Ishikawa (cell line): Measurements from ENCODE around the gene ACSS1.

Experiments
- CEBPB ChIP-seq: IDR thresholded peaks from 2 replicates; pipeline ENCODE4 v1.6.1; 2012
- CREB1 ChIP-seq: IDR thresholded peaks from 2 replicates; pipeline ENCODE4 v1.6.1; 2012; ENCODE audit warnings: low read depth
- EGR1 ChIP-seq: IDR thresholded peaks from 2 replicates; pipeline ENCODE4 v1.6.1; 2012
- EP300 ChIP-seq: IDR thresholded peaks from 2 replicates; pipeline ENCODE4 v1.6.1; 2012; ENCODE audit warnings: borderline replicate concordance
- FOXM1 ChIP-seq: IDR thresholded peaks from 2 replicates; pipeline ENCODE4 v1.6.1; 2012; ENCODE audit warnings: low read depth, borderline replicate concordance
- MAX ChIP-seq: IDR thresholded peaks from 2 replicates; pipeline ENCODE4 v1.6.1; 2012
- NFIC ChIP-seq: IDR thresholded peaks from 2 replicates; pipeline ENCODE4 v1.6.1; 2012
- RAD21 ChIP-seq: IDR thresholded peaks from 2 replicates; pipeline ENCODE4 v1.6.1; 2012; ENCODE audit warnings: low read depth
- REST ChIP-seq: IDR thresholded peaks from 2 replicates; pipeline ENCODE4 v1.6.1; 2012; ENCODE audit warnings: low read depth, mild to moderate bottlenecking
- TAF1 ChIP-seq: IDR thresholded peaks from 2 replicates; pipeline ENCODE4 v1.6.1; 2012; ENCODE audit warnings: low read depth, mild to moderate bottlenecking
- TCF12 ChIP-seq: IDR thresholded peaks from 2 replicates; pipeline ENCODE4 v1.6.1; 2012; ENCODE audit warnings: low read depth
- TEAD4 ChIP-seq: IDR thresholded peaks from 2 replicates; pipeline ENCODE4 v1.6.1; 2012
- USF1 ChIP-seq: IDR thresholded peaks from 2 replicates; pipeline ENCODE4 v1.6.1; 2012
- YY1 ChIP-seq: IDR thresholded peaks from 2 replicates; pipeline ENCODE4 v1.6.1; 2012; ENCODE audit warnings: low read depth
- ZBTB7A ChIP-seq: IDR thresholded peaks from 2 replicates; pipeline ENCODE4 v1.6.1; 2012; ENCODE audit warnings: low read depth

ACSS1 gene

GRCh38 chr20:24981790-24982189, 76.1 kb downstream of the ACSS1 start:
- TF ChIP-seq FOXM1 (no peak), EGR1 (no peak), CREB1 (no peak), ZBTB7A (no peak), TEAD4 (no peak), REST (no peak), RAD21 (no peak), TCF12 (no peak), EP300 (no peak)

GRCh38 chr20:24981282-24981681, 76.7 kb downstream of the ACSS1 start:
- TF ChIP-seq ZBTB7A (no peak), REST (no peak), MAX (no peak)

- TF ChIP-seq CREB1 (no peak), FOXM1 (no peak), NFIC (no peak), EGR1 (no peak), MAX (no peak), EP300 (no peak), REST (no peak), RAD21 (no peak), TAF1 (no peak), TCF12 (no peak), YY1 (no peak), CEBPB (no peak), ZBTB7A (no peak), USF1 (no peak), TEAD4 (no peak)
Observed at GRCh38 chr20:24980291-24981053, 77.5 kb downstream of the ACSS1 start.

- TF ChIP-seq EP300: no peak
- no peak for TF ChIP-seq FOXM1
- TF ChIP-seq RAD21: no peak
- no peak for TF ChIP-seq TAF1
- TF ChIP-seq TCF12: no peak
- TF ChIP-seq MAX: no peak
Observed at GRCh38 chr20:24979036-24979960, 78.6 kb downstream of the ACSS1 start.
